NOMO-1 (cell line): ENCODE data around the gene PPP1R36.

Source experiments
- DNase-seq, 2 experiments: peaks; one replicate each; lab custom pipeline; 2025; ENCODE audit not compliant: unreplicated experiment in 2 of 2; lab: John Stamatoyannopoulos, UW

Gene PPP1R36, protein sequence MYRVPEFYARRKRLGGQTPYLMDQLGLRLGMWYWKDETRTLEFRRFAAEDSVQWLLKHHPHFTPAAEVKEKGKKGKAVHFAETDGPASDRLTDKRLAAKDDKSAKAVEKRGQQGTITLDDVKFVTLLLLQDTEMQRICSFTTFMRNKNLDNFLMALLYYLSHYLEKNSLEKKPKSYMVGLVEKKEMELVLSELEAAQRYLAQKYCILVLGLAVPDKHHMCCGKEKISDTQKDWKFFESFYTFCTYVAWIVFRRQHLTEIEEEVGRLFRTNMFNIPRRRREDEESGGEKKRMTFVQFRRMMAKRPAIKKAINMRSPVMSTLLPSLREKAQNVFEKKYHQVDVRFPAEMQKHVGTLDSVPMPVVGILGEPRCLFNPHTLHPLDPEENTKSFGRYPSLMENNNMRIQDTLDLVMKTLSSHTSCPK

DNA sequence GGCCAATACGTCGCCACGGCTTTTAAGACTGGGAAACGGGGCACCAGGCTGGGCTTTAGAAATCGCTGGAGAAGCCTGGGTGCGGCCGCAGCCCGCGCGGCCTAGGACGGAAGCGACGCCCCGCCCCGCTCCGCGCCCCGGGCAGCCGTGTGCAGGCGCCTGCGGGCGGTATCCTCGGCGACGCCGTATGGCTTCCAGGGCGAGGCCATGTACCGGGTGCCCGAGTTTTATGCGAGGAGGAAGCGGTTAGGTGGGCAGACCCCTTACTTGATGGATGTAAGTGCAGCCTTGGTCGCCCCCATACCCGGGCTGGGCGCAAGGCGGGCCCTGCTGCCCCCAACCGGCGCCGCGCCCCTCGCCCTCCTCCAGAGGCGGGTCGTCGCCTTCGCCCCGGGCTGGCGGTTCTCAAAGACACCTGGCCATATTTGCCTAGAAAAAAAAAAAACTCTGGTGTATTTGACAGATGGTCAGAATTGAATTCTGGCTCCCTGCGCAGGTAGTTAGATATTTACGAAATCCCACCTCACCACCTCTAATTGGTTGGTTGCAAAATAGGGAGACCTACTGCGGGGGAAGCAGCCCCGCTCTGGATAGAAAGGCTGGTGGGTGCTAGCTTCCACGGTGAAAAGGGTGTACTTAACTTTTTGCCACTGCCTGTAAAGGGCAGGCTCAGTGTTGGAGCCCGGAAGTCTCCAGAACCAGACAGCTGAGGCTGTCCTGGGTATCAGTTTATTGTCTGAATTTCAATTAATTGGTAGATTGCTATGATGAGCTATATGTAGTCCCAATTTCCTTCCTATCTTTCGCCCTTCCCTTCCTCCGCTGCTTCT lies at the start of gene PPP1R36:
PPP1R36 (plus strand) TSS at position 171 of the 830 bp plus-strand sequence; CDS start at position 208, 37 bp downstream.
- DNase-seq = peak; percentile 26 to 59

DNA sequence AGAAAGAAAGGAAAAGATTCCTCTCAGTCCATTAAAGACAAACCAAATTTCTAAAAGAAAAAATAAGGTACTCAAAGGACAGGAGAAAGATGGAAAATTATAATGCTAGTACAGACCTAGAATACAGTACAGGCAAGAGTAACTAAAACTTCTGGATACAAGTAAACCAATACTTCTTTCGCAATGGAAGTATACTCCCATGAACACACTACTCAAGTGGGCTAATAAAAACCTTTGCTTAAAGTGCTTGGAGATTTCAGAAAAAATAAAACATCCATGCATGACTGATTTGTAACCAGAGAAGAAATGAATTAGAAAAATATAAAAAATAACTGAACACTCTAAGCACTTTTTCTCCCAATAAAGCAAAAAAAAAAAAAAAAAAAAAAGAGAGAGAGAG lies 49.7 kb upstream of the PPP1R36 start:
- DNase-seq = no peak

DNA sequence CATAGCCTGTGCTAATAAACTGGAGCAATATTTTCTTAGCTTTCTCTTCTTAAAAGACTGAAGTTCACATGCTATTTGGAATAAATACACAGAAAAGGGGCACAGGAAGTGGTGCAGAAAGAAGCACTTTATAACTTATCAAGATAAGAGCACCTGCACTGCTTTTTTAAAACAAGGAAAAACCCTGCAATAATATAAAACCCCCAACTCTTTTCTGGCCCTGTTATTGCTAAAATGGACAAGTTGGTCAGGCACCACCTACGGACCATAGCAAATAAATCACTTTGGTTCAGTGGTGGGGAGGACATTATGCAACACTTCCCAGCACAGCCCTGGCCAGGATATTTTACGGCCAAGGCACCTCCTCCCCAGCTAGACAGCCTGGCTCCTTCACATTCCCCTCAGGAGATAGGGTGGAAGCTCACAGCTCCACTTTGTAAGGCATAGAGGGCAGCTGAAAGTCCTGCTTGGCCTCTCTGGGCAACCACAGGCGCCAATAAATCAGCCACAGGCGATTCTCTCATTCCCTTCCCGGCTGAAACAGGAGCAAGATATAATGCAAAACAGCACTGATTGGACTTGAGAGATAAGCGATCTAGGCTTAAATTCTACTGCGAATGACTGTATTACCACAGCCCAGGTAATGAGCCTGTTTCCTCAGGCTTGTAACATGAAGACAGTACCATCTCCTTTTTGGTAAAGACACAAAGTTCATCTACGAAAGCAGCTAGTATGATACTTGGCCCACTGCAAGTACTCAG lies 48.2 kb upstream of the PPP1R36 start:
- DNase-seq = peak in 1 of 2 experiments; percentile 20

DNA sequence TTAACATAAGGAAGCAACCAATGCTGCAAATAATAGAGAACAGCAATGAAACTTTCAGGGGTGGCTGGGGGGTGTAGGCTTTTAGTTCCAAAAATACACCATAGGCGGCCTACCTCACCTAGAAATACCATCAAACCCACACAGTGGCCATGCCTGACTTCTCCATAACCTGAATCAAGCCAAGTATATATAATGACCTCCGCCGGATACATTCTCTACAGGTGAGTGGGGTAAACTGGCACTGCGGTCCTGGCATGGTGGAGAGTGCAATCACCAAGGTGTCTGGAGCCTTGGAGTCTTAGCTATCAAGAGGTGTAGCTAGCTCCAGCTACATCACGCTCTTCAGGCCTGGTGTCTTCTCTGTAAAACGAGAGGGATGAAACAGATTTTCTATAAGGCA lies 47.3 kb upstream of the PPP1R36 start:
- DNase-seq = no peak

DNA sequence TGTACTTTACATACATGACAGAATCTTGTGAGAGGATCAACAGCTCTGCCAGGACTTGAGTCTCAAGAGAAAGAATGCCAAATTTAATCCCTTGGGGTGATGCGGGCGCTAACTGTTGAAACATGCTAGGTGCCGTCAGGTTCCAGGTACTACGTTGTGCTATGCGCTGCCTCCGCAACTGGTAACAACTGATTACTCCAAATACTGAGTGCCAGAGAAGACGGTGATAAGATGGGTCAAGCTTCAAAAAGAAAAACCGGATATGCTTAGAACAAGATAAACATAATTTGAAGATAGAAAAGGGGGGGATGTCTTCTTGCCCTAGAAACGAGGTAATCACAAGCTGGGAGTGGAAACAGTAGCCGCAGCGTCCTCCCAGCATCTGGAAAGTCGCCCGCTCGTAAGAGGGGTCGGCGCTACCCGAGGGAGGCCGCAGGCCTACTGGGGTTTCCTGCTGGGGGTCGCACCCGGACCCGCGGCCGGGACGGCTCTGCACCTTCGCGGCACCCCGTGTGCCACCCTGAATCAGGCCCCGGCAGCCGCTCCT lies 46.8 kb upstream of the PPP1R36 start:
- DNase-seq = no peak

DNA sequence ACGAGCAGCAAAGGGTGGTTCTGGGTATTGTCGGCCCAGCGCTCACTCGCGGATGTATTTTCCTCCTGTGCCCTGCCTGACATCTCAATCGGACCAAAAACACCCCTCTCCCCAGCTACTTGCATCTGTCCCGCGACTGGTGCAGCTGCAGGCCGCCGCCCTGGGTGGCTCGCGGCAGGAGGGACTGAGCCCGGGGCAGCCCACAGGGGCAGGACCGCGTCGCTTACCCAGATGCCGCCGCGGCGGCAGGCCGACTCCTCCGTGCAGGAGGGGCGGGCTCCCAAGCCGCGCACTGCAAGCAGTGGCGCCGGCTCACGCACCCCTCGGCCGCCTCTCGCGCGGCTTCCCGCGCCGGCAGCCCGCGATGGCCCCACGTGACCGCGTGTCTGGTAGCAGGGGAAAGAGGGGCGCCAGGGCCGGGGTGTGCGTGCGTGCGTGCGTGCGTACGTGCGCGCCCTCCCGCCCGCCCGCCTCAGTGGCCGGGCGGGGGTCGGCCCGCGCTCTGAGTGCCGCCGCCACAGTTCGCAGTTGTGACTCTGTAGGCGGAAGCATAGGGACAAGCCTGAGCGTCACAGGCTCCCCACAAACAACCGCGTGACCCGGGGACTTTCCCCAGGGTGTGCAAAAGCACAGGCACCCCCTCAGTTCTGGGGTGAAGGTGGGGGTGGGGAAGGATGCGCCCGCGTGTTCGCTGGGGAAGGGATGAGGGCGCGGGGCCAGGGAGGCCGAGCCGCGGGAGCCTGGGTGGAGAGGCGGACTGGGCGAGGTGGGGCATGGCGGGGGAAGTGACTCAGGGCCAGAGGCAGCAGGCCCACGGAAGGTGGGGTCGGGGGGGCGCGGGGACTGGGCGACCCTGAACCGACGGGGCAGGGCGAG lies 46.1 kb upstream of the PPP1R36 start, which contains the start of gene ZBTB25:
ZBTB25 (minus strand) TSS at position 405 of the 876 bp plus-strand sequence. CDS start 13,305 bp downstream, outside the sequence.
- peak; percentile 82 to 89 for DNase-seq

DNA sequence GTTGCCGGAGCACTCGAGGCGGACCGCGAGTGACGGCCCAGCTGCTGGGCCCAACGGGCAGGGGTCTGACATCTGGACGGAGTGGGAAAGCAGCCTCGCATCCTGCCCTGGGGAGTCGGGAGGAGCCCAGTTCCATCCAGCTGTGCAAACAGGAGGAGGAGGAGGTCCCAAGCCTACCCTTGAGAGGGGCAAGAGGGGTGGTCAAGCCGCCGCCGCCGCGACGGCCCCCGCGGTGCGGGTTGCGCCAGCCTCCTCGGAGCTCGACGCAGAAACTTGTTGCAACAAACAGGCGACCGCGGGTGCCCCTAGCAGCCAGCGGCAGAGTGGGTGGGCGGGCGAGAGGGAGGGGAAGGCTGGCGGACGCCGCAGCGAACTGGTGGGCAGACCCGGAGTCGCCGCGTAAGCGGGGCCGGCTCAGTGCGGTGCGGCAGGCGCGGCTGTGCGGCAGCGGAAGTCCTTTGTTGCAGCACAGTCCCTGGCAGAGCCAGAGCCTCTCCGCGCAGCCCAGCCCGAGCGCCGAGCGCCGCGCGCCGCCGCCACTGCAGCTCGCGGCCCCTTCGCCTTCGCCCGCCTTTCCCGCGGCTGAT lies 45.4 kb upstream of the PPP1R36 start, which contains the start of gene ZBTB1:
ZBTB1 (plus strand) TSS at position 461 of the 587 bp plus-strand sequence. CDS start 16,735 bp downstream, outside the sequence.
- DNase-seq = peak; percentile 75 to 88

DNA sequence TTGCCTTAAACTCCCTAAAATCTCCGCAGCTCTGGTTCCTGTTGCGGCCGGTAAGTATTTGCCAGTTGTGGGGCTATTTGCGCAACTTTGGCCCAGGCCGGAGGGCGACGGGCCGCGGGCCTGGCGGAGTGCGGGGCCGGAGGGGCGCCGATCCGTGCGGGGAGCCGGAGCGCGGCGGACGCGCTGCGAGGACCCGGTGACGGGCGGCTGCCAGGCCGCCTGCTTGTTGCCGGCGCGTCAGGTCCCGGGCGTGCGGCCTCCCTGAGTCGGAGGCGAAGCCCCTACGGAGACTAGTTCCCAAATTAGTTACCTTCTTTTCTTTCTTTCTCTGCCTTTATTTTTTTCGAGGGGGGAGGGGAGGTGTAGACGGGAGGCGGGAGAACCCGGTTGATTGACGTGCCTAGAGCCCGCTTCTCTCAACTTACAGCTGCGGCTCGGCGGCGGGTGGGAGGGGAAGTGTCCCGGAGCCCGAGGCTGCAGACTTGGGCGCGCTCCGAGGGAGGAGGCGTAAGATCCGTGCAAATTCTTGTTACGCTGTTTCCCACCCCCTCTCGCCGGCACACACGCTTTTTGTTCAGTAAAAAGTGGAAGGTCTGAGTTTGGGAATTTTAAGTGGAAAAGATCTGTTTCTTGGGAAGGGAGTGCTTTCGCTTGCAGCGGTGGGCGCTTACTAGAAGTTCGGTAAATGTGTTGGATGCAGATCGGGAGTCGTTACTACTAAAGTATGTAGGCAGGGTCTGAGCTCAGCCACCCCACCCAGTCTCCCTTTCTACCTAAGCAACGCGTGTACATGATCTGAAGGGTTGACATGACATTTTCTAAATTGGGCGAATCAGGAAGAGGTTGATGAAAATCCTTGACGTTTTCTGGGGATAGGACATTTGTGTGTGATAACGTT lies 44.6 kb upstream of the PPP1R36 start:
- peak; percentile 80 to 89 for DNase-seq

DNA sequence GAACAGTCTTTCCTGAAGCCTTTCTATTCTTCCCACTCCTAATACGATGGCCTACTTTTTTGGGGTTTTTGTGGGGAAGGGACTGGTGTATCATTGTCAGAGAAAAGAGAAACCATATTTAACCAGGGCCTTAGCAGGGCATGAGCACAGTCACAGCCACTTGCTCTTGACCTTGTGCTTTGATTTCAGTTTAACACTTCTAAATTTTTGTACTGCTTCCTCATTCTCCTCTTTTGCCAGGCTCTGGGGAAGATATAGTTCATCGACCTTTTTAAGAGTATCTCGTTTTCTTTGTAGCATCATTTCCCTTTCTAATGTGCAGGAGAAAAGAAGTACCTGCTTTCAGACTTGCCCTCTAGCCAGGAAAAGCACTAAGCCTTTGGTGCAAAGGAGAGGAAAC lies 43.0 kb upstream of the PPP1R36 start:
- peak in 1 of 2 experiments; percentile 28 for DNase-seq

DNA sequence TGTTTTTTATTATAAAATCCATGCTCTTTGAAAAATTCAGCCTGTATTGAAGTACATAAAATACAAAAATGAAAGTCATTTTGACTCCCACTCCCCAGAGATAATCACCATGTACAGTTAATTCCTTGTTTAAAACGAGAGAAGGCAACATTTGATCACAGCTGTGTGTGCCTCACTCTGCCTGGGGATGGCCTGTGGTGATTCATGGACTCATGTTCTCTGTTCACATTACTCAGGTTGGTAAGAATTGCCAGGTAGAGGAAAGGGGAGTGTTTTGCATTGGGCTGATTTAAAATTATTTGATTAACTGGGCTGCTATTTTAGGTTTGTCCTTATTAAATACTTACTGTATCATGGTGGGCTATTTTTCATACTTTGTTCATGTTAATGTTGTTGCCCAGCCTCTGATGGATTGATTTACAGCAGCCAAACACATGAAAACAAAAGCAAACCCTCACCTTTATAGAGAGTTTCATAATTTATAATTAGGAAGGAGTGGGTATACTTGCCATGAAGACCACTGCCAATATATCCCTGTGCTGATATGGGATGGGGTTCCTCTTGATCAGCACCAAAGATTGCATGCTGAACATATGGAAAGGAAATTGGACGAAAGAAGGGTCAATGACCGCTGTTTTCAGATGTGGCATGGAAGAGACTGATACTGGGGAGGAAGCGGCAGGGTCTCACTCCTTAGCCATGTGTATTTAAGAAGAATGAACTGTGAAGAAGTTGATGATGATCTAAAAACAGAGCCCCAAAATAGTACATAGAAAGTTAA lies 42.2 kb upstream of the PPP1R36 start:
- DNase-seq = no peak

DNA sequence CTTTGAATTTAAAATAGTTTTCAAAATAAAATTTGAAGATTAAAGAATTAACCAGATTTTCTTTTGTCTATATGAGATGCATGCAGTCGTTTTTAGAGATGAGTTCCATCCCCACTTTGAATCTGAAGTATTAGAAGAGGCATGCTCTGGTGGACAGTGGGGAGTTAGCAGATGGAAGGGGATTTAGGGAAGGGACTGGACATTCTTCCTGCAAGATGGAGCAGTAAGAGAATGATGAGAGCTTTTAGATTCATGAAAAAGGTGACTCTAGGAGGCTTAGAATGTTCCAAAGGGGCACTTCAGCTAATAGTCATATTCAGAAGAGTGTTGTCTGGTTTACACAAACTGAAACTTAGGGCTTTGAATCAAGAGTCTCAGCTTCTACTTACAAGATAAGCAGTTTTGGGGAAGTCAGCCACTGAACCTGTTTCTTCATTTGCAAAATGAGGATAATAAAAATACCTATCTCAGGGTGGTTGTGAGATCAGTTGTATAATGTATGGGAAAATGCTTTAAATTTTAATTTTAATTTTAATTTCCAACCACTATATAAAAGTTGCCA lies 41.5 kb upstream of the PPP1R36 start:
- peak; percentile 9 to 57 for DNase-seq

DNA sequence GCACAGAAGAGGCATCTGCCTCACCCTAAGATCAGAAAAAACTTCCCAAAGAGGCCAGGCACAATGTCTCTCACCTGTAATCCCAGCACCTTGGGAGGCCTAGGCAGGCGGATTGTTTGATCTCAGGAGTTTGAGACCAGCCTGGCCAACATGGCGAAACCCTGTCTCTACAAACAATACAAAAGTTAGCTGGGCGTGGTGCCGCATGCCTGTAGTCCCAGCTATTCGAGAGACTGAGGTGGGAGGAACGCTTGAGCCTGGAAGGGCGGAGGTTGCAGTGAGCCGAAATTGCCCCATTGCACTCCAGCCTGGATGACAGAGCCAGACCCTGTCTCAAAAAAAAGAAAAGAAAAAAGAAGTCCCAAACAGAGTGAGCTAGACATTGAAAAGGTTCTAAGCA lies 40.7 kb upstream of the PPP1R36 start:
- no peak for DNase-seq

DNA sequence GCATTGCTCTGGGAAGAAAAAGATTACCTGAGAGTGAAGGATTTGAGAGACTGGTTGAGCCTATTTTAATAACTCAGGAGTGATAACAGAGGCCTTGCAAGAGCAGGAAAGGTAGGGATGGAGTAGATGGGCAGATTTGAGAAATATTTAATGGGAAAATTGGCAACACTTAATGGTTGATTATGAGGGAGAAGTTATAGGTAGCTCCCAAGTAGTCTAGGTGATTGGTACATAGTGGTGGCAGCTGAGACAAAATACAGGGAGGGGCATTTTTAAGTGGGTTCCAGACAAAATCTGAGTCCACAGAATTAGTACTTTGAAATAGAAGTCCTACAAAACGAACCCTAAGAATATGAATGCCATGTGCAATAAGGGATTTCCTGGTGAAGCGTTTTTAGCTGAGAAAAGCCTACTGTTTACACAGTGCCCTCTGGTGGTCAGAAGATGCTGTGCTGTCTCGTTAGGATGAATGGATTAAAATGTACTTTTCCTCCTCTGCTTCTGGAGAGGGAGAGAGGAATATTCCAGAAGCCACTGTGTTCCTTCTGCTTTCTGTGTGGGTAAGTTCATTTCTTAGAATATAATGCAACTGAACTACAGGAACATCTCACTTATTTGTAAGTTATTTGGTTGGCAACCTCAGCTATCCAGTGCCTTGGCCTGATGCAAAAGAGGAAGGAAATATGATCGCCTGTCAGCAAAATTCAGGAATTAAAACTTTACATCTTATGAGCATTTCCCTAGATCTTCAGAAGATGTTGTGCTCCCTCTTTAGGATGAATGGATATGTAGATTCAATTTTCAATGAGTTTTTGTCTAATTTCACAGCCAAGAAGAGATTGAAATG lies 38.7 kb upstream of the PPP1R36 start:
- DNase-seq = peak; percentile 27 to 78

DNA sequence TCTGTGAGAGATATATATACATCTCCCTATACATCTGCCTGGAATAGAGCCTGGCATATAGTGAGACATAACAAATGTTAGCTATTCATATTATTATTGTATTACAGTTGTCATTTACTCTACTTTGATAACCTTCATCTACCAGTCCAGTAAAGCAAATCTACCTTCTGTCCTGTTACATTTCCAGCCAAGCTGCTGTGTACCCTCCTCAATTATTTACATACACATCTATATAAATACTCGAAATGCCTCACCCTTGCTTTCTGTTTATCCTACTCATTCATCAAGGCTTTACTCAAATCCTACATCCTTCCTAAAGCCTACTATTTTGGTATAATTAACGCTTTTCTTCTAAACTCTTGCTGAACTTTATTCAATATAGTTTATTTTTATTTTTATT lies 36.5 kb upstream of the PPP1R36 start:
- DNase-seq = no peak

DNA sequence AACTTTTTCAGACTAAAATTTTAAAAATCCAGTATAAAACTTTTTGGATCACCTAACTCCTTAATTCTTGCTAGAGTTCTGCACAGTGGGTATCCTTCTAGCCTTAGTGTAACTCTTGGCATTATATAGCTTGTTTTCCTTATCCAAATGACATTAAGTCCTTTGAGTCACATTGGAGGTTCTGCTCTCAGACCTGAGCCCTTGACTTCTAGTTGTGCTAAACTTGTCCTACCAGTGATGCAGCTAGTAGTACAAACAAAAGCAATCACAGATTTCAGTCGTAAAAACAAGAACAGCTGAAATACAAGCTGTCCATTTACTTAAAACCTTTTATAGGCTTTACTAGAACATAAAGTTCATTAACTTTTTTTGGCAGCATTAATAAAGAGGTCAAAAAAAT lies 34.7 kb upstream of the PPP1R36 start:
- no peak for DNase-seq

DNA sequence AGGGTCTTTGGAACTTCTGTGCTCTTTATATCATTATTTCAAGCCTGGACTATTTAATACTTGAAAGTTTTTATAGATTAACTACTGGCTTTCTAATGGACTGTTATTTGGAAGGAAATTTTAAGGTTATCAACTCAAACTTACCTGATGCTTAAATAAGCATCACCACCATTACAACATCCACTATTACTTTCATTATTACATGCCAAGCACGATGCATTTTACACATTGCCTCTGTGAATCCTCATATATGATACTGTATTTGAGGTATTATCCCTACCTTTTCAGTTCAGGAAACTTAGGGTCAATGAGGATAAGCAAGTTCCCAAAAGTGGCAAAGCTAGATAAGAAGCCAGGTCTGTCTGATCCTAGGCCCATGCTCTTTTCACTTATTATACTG lies 32.8 kb upstream of the PPP1R36 start:
- DNase-seq = no peak
